IMR-90 (cell line): ENCODE data around the gene ATXN10.

Source experiments
- CEBPB ChIP-seq: IDR thresholded peaks from 2 replicates; pipeline ENCODE4 v1.6.1; 2012; ENCODE audit warnings: low read depth, low read length, improper control_type of control experiment
- CTCF ChIP-seq: conservative IDR thresholded peaks from 2 replicates; pipeline ENCODE4 v1.5.1; 2012; ENCODE audit warnings: mild to moderate bottlenecking, low read depth, low read length, improper control_type of control experiment
- POLR2A ChIP-seq: IDR thresholded peaks from 2 replicates; pipeline ENCODE4 v1.6.1; 2012; ENCODE audit warnings: mild to moderate bottlenecking, low read depth, low read length
- RCOR1 ChIP-seq: IDR thresholded peaks from 2 replicates; pipeline ENCODE4 v1.6.1; 2012; ENCODE audit warnings: mild to moderate bottlenecking, low read length, improper control_type of control experiment; ENCODE audit not compliant: insufficient replicate concordance

DNA sequence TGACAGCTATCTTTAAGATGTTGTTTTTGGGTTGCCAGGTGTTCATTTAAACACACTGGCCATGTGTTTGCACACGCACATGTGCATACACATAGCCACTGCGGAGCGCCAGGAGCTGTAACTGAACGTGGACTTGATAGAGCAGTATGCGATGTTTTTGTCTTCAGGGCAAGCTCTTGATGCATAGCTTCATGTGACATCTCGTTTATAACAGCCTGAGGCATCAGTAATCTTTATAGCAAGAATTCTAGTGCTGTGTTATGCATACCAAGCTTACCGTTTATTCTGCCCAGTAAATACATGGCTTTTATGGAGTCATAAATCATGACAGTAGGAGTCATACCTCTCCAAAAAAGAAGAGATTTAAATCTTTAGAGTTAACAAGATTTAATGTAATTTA is 87.0 kb downstream of the ATXN10 start:
- TF ChIP-seq POLR2A (no peak), RCOR1 (no peak), CEBPB (no peak), CTCF (no peak)
